B cell (primary cell): ENCODE measurements around the gene HAGHL. TPM values are rescaled to one million over a fixed set of nuclear protein-coding genes. Genes with fewer than 3 reads are reported as not detected.

Source experiments
- ATAC-seq: fragments of 200-7000 bp; cut with Tn5 transposase; one replicate; pipeline ENCODE4 v1.10.0; 2021; ENCODE audit warnings: low read depth, mild to moderate bottlenecking, moderate number of reproducible peaks, moderate library complexity
- CTCF ChIA-PET: fragments of 350-600 bp; sonication (Branson Sonifier 250); formaldehyde crosslinking; loops from one replicate; lab custom pipeline; 2021; ENCODE audit warnings: antibody characterized with exemption, inconsistent platforms; lab: Charles Lee
- POLR2A ChIA-PET: fragments of 350-600 bp; sonication (Branson Sonifier 250); formaldehyde crosslinking; loops from one replicate; lab custom pipeline; 2021; ENCODE audit warnings: antibody characterized with exemption; lab: Charles Lee
- DNase-seq: peaks from one replicate; pipeline ENCODE4 v3.0.0; 2013
- H2AFZ ChIP-seq: 2 replicates; pipeline ENCODE4 v1.6.1; 2012; ENCODE audit warnings: mild to moderate bottlenecking, low read depth, low read length; ENCODE audit not compliant: insufficient read depth, poor library complexity, severe bottlenecking
- H3K27ac ChIP-seq, 2 donors: 1 replicate in 1 of 2; 2 replicates in 1 of 2; pipeline ENCODE4 v1.5.1; 2012 to 2013; ENCODE audit warnings: low read length in 2 of 2, mild to moderate bottlenecking in 2 of 2, moderate library complexity in 1 of 2
- H3K27me3 ChIP-seq, 4 experiments: fragments of 200-600 bp in 1 of 4; sonication (generic) in 1 of 4; replicated peaks in 1 of 4; 1 replicate in 2 of 4; 2 replicates in 2 of 4; pipeline versions ENCODE4 v1.6.1 to v1.7.0; 2013 to 2016; ENCODE audit warnings: low read length in 3 of 4, mild to moderate bottlenecking in 2 of 4, mixed read lengths in 1 of 4, moderate library complexity in 1 of 4; ENCODE audit not compliant: insufficient read depth in 4 of 4, control insufficient read depth in 3 of 4; ENCODE audit errors: control extremely low read depth in 1 of 4
- H3K36me3 ChIP-seq, 2 experiments: replicated peaks in 1 of 2; 1 replicate in 1 of 2; 2 replicates in 1 of 2; pipeline versions ENCODE4 v1.6.1 to v1.7.1; 2013; ENCODE audit warnings: low read length in 1 of 2; ENCODE audit not compliant: insufficient read depth in 2 of 2, control insufficient read depth in 1 of 2; ENCODE audit errors: control extremely low read depth in 1 of 2, extremely low read depth in 1 of 2
- H3K4me1 ChIP-seq, 2 donors: fragments of 200-600 bp in 1 of 2; sonication (generic) in 1 of 2; 1 replicate in 1 of 2; 2 replicates in 1 of 2; pipeline versions ENCODE4 v1.5.1 to v1.6.1; 2013 to 2017; ENCODE audit warnings: low read length in 2 of 2; ENCODE audit not compliant: control insufficient read depth in 2 of 2, insufficient read depth in 2 of 2
- H3K4me2 ChIP-seq: replicated peaks from 2 replicates; pipeline ENCODE3; 2012; ENCODE audit warnings: mild to moderate bottlenecking, low read depth, low read length; ENCODE audit not compliant: poor library complexity, severe bottlenecking
- H3K4me3 ChIP-seq, 5 experiments: fragments of 200-600 bp in 1 of 5; sonication (generic) in 1 of 5; 1 replicate in 3 of 5; 2 replicates in 2 of 5; pipeline versions ENCODE4 v1.5.1 to v1.7.0; 2011 to 2016; ENCODE audit warnings: low read length in 4 of 5, mild to moderate bottlenecking in 4 of 5, low read depth in 2 of 5, control low read depth in 1 of 5, moderate library complexity in 1 of 5; ENCODE audit not compliant: insufficient read depth in 1 of 5; ENCODE audit errors: control extremely low read depth in 1 of 5, extremely low read depth in 1 of 5
- H3K79me2 ChIP-seq: fragments of 200-600 bp; sonication (generic); one replicate; pipeline ENCODE4 v1.6.0; 2016; ENCODE audit warnings: low read length; ENCODE audit not compliant: control insufficient read depth, insufficient read depth
- H3K9ac ChIP-seq: fragments of 200-600 bp; sonication (generic); 2 replicates; pipeline ENCODE4 v1.6.1; 2017; ENCODE audit warnings: mild to moderate bottlenecking, low read length, moderate library complexity
- H3K9me3 ChIP-seq, 3 donors: one replicate each; pipeline versions ENCODE4 v1.6.1 to v1.7.1; 2013; ENCODE audit warnings: low read length in 2 of 3; ENCODE audit not compliant: control insufficient read depth in 2 of 3, insufficient read depth in 1 of 3; ENCODE audit errors: control extremely low read depth in 1 of 3
- H4K20me1 ChIP-seq: 2 replicates; pipeline ENCODE4 v1.6.0; 2012; ENCODE audit warnings: mild to moderate bottlenecking, low read length; ENCODE audit not compliant: insufficient read depth, control insufficient read depth, poor library complexity, severe bottlenecking
- H3K27ac Mint-ChIP-seq: one replicate; pipeline ENCODE4 v1.8.0; 2021; ENCODE audit warnings: mixed read lengths
- H3K27me3 Mint-ChIP-seq: one replicate; pipeline ENCODE4 v1.8.0; 2021; ENCODE audit warnings: mixed read lengths
- H3K4me1 Mint-ChIP-seq: one replicate; pipeline ENCODE4 v1.8.0; 2021; ENCODE audit warnings: mixed read lengths
- H3K4me3 Mint-ChIP-seq: one replicate; pipeline ENCODE4 v1.8.0; 2021; ENCODE audit warnings: mixed read lengths
- H3K9me3 Mint-ChIP-seq: one replicate; pipeline ENCODE4 v1.8.0; 2022; ENCODE audit warnings: mixed read lengths; ENCODE audit not compliant: insufficient read depth
- EZH2 ChIP-seq: IDR thresholded peaks from 2 replicates; pipeline ENCODE4 v1.6.1; 2012; ENCODE audit warnings: borderline replicate concordance, low read depth, mild to moderate bottlenecking, moderate library complexity, low read length; ENCODE audit not compliant: insufficient read depth, poor library complexity, severe bottlenecking
- WGBS: methylation state at CpG from one replicate; pipeline ENCODE4 v1.1.5; 2013; ENCODE audit warnings: missing lambda C conversion rate; ENCODE audit not compliant: insufficient coverage; 5-methylcytosine and 5-hydroxymethylcytosine counted together
- intact Hi-C: fragments of 100-400 bp; cut with micrococcal nuclease; formaldehyde crosslinking; loops from one replicate; pipeline ENCODE4 v1.10.0; 2022
- polyA plus RNA-seq: library from polyadenylated mRNA; depleted of rRNA; stranded (reverse); fragments of >200 nt; gene quantifications from 2 replicates; pipeline ENCODE4 v1.2.3, GENCODE V29; 2012
- total RNA-seq, 2 donors: library from RNA; stranded (reverse); fragments of 120-200 nt in 1 of 2; gene quantifications; 1 replicate in 1 of 2; 2 replicates in 1 of 2; pipeline versions ENCODE4 v1.2.3 to v1.2.4, GENCODE V29; 2013 to 2022
- TF ChIP-seq, protein P1 (sequence below): fragments of 200-600 bp; IDR thresholded peaks from one replicate; pipeline ENCODE4 v1.8.0; 2022; ENCODE audit warnings: antibody characterized with exemption, mild to moderate bottlenecking

The HAGHL gene
- total and polyA plus RNA-seq, 2 donors (not counting 1 experiment from before 2014, with no cell fraction given): 32.3 to 87.1 TPM

DNA sequence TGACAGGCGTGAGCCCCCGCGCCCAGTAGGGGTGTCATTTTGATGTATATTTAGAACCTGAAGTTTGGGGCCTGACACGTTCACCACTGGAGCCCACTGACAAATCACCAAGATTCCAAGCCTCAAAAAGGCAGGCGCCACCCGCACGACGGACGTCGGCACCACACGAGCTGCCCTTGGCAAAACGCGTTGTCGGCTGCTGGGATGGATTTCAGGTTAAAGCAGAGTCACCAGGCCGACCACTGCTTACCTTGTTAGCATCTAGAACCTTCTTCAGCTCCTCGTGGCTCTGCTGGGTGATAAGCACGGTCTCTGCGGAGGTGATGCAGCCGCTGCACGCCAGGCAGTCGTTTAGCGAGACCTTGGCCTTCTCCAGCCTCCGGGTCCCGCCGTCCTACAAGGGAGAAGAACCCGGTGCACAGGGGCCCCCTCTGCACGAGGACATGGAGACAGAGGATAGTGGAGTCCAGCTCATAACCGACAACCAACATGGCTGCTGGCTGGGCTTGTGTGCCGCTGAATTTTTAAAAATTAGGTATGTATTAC is 10.1 kb downstream of the HAGHL start:
- no peaks in the 10 kb centered on the region for H3K9me3 ChIP-seq
- peaks cover 16% of the 10 kb centered on the region for H3K79me2 ChIP-seq
- DNase-seq: no peak
- ChIA-PET CTCF (interaction anchor here (0.7 kb wide), 1 partner anchor 24 kb away, joined by 3 read pairs; no protein-coding TSS in a partner anchor), POLR2A (interaction anchor here (0.7 to 1.5 kb wide), 3 partner anchors 13 to 166 kb away, joined by 3 to 4 read pairs (median 3); partner anchors contain the start of gene ANTKMT)
- WGBS: 93% methylated on average over 18 of the region's 29 CpGs
- no peaks in the 10 kb centered on the region for H3K27me3 ChIP-seq
- H3K27ac Mint-ChIP-seq: no peak overlapping the region
- H3K9me3 Mint-ChIP-seq: no peaks in the 10 kb centered on the region
- H3K4me3 Mint-ChIP-seq: no peak overlapping the region
- no peak for TF ChIP-seq EZH2
- TF ChIP-seq, protein P1, sequence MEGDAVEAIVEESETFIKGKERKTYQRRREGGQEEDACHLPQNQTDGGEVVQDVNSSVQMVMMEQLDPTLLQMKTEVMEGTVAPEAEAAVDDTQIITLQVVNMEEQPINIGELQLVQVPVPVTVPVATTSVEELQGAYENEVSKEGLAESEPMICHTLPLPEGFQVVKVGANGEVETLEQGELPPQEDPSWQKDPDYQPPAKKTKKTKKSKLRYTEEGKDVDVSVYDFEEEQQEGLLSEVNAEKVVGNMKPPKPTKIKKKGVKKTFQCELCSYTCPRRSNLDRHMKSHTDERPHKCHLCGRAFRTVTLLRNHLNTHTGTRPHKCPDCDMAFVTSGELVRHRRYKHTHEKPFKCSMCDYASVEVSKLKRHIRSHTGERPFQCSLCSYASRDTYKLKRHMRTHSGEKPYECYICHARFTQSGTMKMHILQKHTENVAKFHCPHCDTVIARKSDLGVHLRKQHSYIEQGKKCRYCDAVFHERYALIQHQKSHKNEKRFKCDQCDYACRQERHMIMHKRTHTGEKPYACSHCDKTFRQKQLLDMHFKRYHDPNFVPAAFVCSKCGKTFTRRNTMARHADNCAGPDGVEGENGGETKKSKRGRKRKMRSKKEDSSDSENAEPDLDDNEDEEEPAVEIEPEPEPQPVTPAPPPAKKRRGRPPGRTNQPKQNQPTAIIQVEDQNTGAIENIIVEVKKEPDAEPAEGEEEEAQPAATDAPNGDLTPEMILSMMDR: no peak
- peaks cover 20 to 36% of the 10 kb centered on the region in 2 donors for H3K4me1 ChIP-seq
- peaks cover 9% of the 10 kb centered on the region for H4K20me1 ChIP-seq
- H2AFZ ChIP-seq: no peak overlapping the region
- no peak for ATAC-seq
- intact Hi-C loops: no loop called here
- no peak overlapping the region for H3K9ac ChIP-seq
- peak overlapping the region; percentile 63 for H3K4me2 ChIP-seq
- peaks cover 0 to 44% of the 10 kb centered on the region in 2 experiments for H3K36me3 ChIP-seq
- H3K27ac ChIP-seq: no peak overlapping the region
- peaks cover 18% of the 10 kb centered on the region for H3K4me1 Mint-ChIP-seq
- no peaks in the 10 kb centered on the region for H3K27me3 Mint-ChIP-seq
- no peak overlapping the region for H3K4me3 ChIP-seq
